Umbilical cord (tissue), 2 donors: Measurements from ENCODE around the gene SNED1. TPM values are rescaled to one million over a fixed set of nuclear protein-coding genes. Genes with fewer than 3 reads are reported as not detected.

Experiments
- DNase-seq: peaks from one replicate; pipeline ENCODE4 v3.0.0-alpha.2; 2015; ENCODE audit warnings: low spot score
- total RNA-seq: library from RNA; depleted of rRNA; stranded (reverse); fragments of >200 nt; gene quantifications from one replicate; pipeline ENCODE4 v1.2.3, GENCODE V29; 2014; ENCODE audit warnings: low replicate concordance; ENCODE audit not compliant: insufficient read depth

The SNED1 gene
- total RNA-seq, 1 donor from 2014 or later, result 3.6 TPM

- no peak for DNase-seq
Observed at GRCh38 chr2:241107031-241107783, 108.8 kb downstream of the SNED1 start.

GRCh38 chr2:241108271-241109209 lies 110.1 kb downstream of the SNED1 start:
- no peak for DNase-seq

- DNase-seq, result no peak
Observed at GRCh38 chr2:241109210-241110088, 111.0 kb downstream of the SNED1 start.

- DNase-seq, result no peak
Observed at GRCh38 chr2:241110089-241110606, 111.7 kb downstream of the SNED1 start.

GRCh38 chr2:241110607-241111439 lies 112.4 kb downstream of the SNED1 start:
- DNase-seq, result no peak

GRCh38 chr2:241111440-241111805 lies 113.0 kb downstream of the SNED1 start:
- no peak for DNase-seq

GRCh38 chr2:241112046-241112445 lies 113.6 kb downstream of the SNED1 start:
- DNase-seq, result no peak

GRCh38 chr2:241112592-241112991 lies 114.2 kb downstream of the SNED1 start:
- no peak for DNase-seq

- no peak for DNase-seq
Observed at GRCh38 chr2:241114836-241115235, 116.4 kb downstream of the SNED1 start.

- no peak for DNase-seq
Observed at GRCh38 chr2:241115361-241115760, 116.9 kb downstream of the SNED1 start.

GRCh38 chr2:241116606-241117560 lies 118.5 kb downstream of the SNED1 start:
- DNase-seq, result no peak

- DNase-seq, result no peak
Observed at GRCh38 chr2:241118737-241119505, 120.5 kb downstream of the SNED1 start.

- no peak for DNase-seq
Observed at GRCh38 chr2:241120440-241120839, 122.0 kb downstream of the SNED1 start.

- no peak for DNase-seq
Observed at GRCh38 chr2:241121008-241121407, 122.6 kb downstream of the SNED1 start.

GRCh38 chr2:241122376-241123002 lies 124.1 kb downstream of the SNED1 start:
- DNase-seq, result no peak

GRCh38 chr2:241123816-241124536 lies 125.6 kb downstream of the SNED1 start:
- DNase-seq, result no peak

- DNase-seq, result no peak
Observed at GRCh38 chr2:241125626-241126025, 127.2 kb downstream of the SNED1 start.
